Astrocyte (in vitro differentiated cells and primary cell): Measurements from ENCODE around the gene AFG1L. TPM values are rescaled to one million over a fixed set of nuclear protein-coding genes. Genes with fewer than 3 reads are reported as not detected.

Experiments used
- DNase-seq: peaks from one replicate; pipeline ENCODE4 v3.0.0-alpha.2; 2010; ENCODE audit warnings: low read depth
- FAIRE-seq: peaks from 2 replicates; lab custom pipeline; 2011; peaks lifted over from hg19 to GRCh38; lab: Jason Lieb, UNC
- H2AFZ ChIP-seq: 2 replicates; pipeline ENCODE4 v1.6.0; 2012; ENCODE audit warnings: low read depth, low read length, inconsistent platforms
- H3K27ac ChIP-seq: 2 replicates; pipeline ENCODE4 v1.5.1; 2011; ENCODE audit warnings: low read depth, low read length, inconsistent platforms
- H3K27me3 ChIP-seq: 2 replicates; pipeline ENCODE4 v1.6.0; 2011; ENCODE audit warnings: low read length, inconsistent platforms; ENCODE audit not compliant: insufficient read depth
- H3K36me3 ChIP-seq: 2 replicates; pipeline ENCODE4 v1.5.1; 2011; ENCODE audit warnings: low read length, inconsistent platforms; ENCODE audit not compliant: insufficient read depth
- H3K4me1 ChIP-seq: 2 replicates; pipeline ENCODE4 v1.5.1; 2011; ENCODE audit warnings: low read length, inconsistent platforms; ENCODE audit not compliant: insufficient read depth
- H3K4me2 ChIP-seq: 2 replicates; pipeline ENCODE4 v1.6.0; 2012; ENCODE audit warnings: low read length, inconsistent platforms
- H3K4me3 ChIP-seq: 2 replicates; pipeline ENCODE4 v1.5.1; 2011; ENCODE audit warnings: low read depth, mild to moderate bottlenecking, low read length, inconsistent platforms; ENCODE audit not compliant: insufficient read depth
- H3K79me2 ChIP-seq: 2 replicates; pipeline ENCODE4 v1.6.0; 2012; ENCODE audit warnings: mild to moderate bottlenecking, low read length, inconsistent platforms; ENCODE audit not compliant: insufficient read depth
- H3K9ac ChIP-seq: 2 replicates; pipeline ENCODE4 v1.6.0; 2012; ENCODE audit warnings: mild to moderate bottlenecking, low read length, inconsistent platforms
- H3K9me3 ChIP-seq: 2 replicates; pipeline ENCODE4 v1.5.1; 2012; ENCODE audit warnings: low read depth, mild to moderate bottlenecking, low read length, inconsistent platforms; ENCODE audit not compliant: insufficient read depth
- H4K20me1 ChIP-seq: 2 replicates; pipeline ENCODE4 v1.6.0; 2012; ENCODE audit warnings: low read length, inconsistent platforms; ENCODE audit not compliant: insufficient read depth
- H3K27ac Mint-ChIP-seq: one replicate; pipeline ENCODE4 v1.8.0; 2021; ENCODE audit warnings: mild to moderate bottlenecking, mixed read lengths; ENCODE audit not compliant: unreplicated experiment
- H3K27me3 Mint-ChIP-seq: one replicate; pipeline ENCODE4 v1.8.0; 2021; ENCODE audit warnings: low read depth, mixed read lengths; ENCODE audit not compliant: unreplicated experiment
- H3K36me3 Mint-ChIP-seq: one replicate; pipeline ENCODE4 v1.8.0; 2021; ENCODE audit warnings: low read depth, mixed read lengths; ENCODE audit not compliant: unreplicated experiment
- H3K4me1 Mint-ChIP-seq: one replicate; pipeline ENCODE4 v1.8.0; 2021; ENCODE audit warnings: low read depth, mixed read lengths; ENCODE audit not compliant: unreplicated experiment
- H3K4me3 Mint-ChIP-seq: one replicate; pipeline ENCODE4 v1.8.0; 2021; ENCODE audit warnings: mild to moderate bottlenecking, moderate library complexity, mixed read lengths; ENCODE audit not compliant: unreplicated experiment
- H3K9me3 Mint-ChIP-seq: one replicate; pipeline ENCODE4 v1.8.0; 2021; ENCODE audit warnings: mild to moderate bottlenecking, mixed read lengths; ENCODE audit not compliant: unreplicated experiment
- EZH2 ChIP-seq: IDR thresholded peaks from 2 replicates; pipeline ENCODE4 v1.6.1; 2012; ENCODE audit warnings: mild to moderate bottlenecking, low read length, inconsistent platforms; ENCODE audit not compliant: insufficient read depth
- total RNA-seq: library from RNA; stranded (reverse); gene quantifications from 2 replicates; pipeline ENCODE4 v1.2.1, GENCODE V29; 2021
- TF ChIP-seq, protein P1 (sequence below): IDR thresholded peaks from 2 replicates; pipeline ENCODE4 v1.5.1; 2011; ENCODE audit warnings: low read depth, mild to moderate bottlenecking, inconsistent platforms, low read length, moderate library complexity; ENCODE audit not compliant: insufficient read depth

AFG1L gene
- total RNA-seq, 1 donor from 2014 or later = 7.9 TPM

- no peaks in the 10 kb centered on the region for H3K27me3 ChIP-seq
- FAIRE-seq = no peak
These were observed 20.3 kb upstream of the AFG1L start for GRCh38 chr6:108274546-108274945.

GRCh38 chr6:108275976-108276375 is 18.9 kb upstream of the AFG1L start:
- H3K4me3 ChIP-seq = no peak overlapping the region
- no peaks in the 10 kb centered on the region for H3K27me3 ChIP-seq
- Mint-ChIP-seq H3K4me1 (no peaks in the 10 kb centered on the region), H3K4me3 (no peak overlapping the region), H3K9me3 (no peaks in the 10 kb centered on the region), H3K36me3 (no peaks in the 10 kb centered on the region), H3K27ac (no peak overlapping the region), H3K27me3 (no peaks in the 10 kb centered on the region)
- no peaks in the 10 kb centered on the region for H3K9me3 ChIP-seq
- DNase-seq (no peak), FAIRE-seq (no peak)
- H3K4me2 ChIP-seq = no peak overlapping the region
- H3K79me2 ChIP-seq = no peaks in the 10 kb centered on the region
- no peaks in the 10 kb centered on the region for H3K4me1 ChIP-seq
- no peaks in the 10 kb centered on the region for H3K36me3 ChIP-seq
- no peak overlapping the region for H3K27ac ChIP-seq
- no peaks in the 10 kb centered on the region for H4K20me1 ChIP-seq
- no peak overlapping the region for H3K9ac ChIP-seq
- TF ChIP-seq, protein P1, sequence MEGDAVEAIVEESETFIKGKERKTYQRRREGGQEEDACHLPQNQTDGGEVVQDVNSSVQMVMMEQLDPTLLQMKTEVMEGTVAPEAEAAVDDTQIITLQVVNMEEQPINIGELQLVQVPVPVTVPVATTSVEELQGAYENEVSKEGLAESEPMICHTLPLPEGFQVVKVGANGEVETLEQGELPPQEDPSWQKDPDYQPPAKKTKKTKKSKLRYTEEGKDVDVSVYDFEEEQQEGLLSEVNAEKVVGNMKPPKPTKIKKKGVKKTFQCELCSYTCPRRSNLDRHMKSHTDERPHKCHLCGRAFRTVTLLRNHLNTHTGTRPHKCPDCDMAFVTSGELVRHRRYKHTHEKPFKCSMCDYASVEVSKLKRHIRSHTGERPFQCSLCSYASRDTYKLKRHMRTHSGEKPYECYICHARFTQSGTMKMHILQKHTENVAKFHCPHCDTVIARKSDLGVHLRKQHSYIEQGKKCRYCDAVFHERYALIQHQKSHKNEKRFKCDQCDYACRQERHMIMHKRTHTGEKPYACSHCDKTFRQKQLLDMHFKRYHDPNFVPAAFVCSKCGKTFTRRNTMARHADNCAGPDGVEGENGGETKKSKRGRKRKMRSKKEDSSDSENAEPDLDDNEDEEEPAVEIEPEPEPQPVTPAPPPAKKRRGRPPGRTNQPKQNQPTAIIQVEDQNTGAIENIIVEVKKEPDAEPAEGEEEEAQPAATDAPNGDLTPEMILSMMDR = no peak
- no peak for TF ChIP-seq EZH2
- no peak overlapping the region for H2AFZ ChIP-seq

More at GRCh38 chr6:108274546-108274945, 20.3 kb upstream of the AFG1L start:
- no peak overlapping the region for H3K4me3 ChIP-seq
- Mint-ChIP-seq H3K4me3 (no peak overlapping the region), H3K4me1 (no peaks in the 10 kb centered on the region), H3K36me3 (no peaks in the 10 kb centered on the region), H3K27ac (no peak overlapping the region), H3K27me3 (no peaks in the 10 kb centered on the region), H3K9me3 (no peaks in the 10 kb centered on the region)
- no peaks in the 10 kb centered on the region for H3K4me1 ChIP-seq
- H3K36me3 ChIP-seq = no peaks in the 10 kb centered on the region
- no peak for DNase-seq
- H2AFZ ChIP-seq = no peak overlapping the region
- H3K9me3 ChIP-seq = no peaks in the 10 kb centered on the region
- H3K9ac ChIP-seq = no peak overlapping the region
- no peak overlapping the region for H3K27ac ChIP-seq
- H4K20me1 ChIP-seq = no peaks in the 10 kb centered on the region
- H3K79me2 ChIP-seq = no peaks in the 10 kb centered on the region
- no peak overlapping the region for H3K4me2 ChIP-seq
- no peak for TF ChIP-seq EZH2
- TF ChIP-seq, protein P1 = no peak

GRCh38 chr6:108277295-108277694 is 17.6 kb upstream of the AFG1L start:
- Histone ChIP-seq H3K79me2 (no peaks in the 10 kb centered on the region), H2AFZ (no peak overlapping the region), H3K4me1 (no peaks in the 10 kb centered on the region), H3K27me3 (no peaks in the 10 kb centered on the region), H4K20me1 (no peaks in the 10 kb centered on the region), H3K9ac (no peak overlapping the region), H3K4me3 (no peak overlapping the region), H3K27ac (no peak overlapping the region), H3K9me3 (no peaks in the 10 kb centered on the region), H3K36me3 (no peaks in the 10 kb centered on the region), H3K4me2 (no peak overlapping the region)
- Mint-ChIP-seq H3K4me3 (no peak overlapping the region), H3K4me1 (no peaks in the 10 kb centered on the region), H3K9me3 (no peaks in the 10 kb centered on the region), H3K36me3 (no peaks in the 10 kb centered on the region), H3K27ac (no peak overlapping the region), H3K27me3 (no peaks in the 10 kb centered on the region)
- TF ChIP-seq, protein P1 = no peak
- no peak for TF ChIP-seq EZH2
- no peak for DNase-seq
- FAIRE-seq = no peak
